SK-N-SH (cell line): ENCODE data around the gene UCK2. TPM values are rescaled to one million over a fixed set of nuclear protein-coding genes. Genes with fewer than 3 reads are reported as not detected.

Experiments
- CTCF ChIA-PET: fragments of 300-600, 350-600 bp; formaldehyde crosslinking; extraction: SDS; loops from one replicate; lab custom pipeline; 2021; lab: Yijun Ruan, JAX
- POLR2A ChIA-PET: fragments of 350-600 bp; sonication (Branson Sonifier 250); formaldehyde crosslinking; extraction: SDS; loops from one replicate; lab custom pipeline; 2020; ENCODE audit warnings: antibody characterized with exemption, inconsistent platforms; lab: Yijun Ruan, JAX
- DNase-seq: peaks from one replicate; pipeline ENCODE4 v3.0.0; 2012
- H2AFZ ChIP-seq: fragments of 200-600 bp; sonication (generic); 2 replicates; pipeline ENCODE4 v1.8.1; 2016; ENCODE audit warnings: antibody characterized with exemption, mild to moderate bottlenecking, low read depth
- H3F3A ChIP-seq: fragments of 200-600 bp; sonication (generic); replicated peaks from 2 replicates; pipeline ENCODE3; 2016; ENCODE audit warnings: antibody characterized with exemption, mild to moderate bottlenecking; ENCODE audit not compliant: insufficient read depth
- H3K27ac ChIP-seq, 2 experiments: fragments of 200-500 bp in 1 of 2; fragments of 200-600 bp in 1 of 2; sonication (Bioruptor generic) in 1 of 2; sonication (generic), shearing (Covaris generic) in 1 of 2; 2 replicates each; pipeline versions ENCODE4 v1.5.1 to v1.6.1; 2014 to 2016; ENCODE audit warnings: low read depth in 2 of 2, inconsistent platforms in 1 of 2, low read length in 1 of 2, mild to moderate bottlenecking in 1 of 2, mixed read lengths in 1 of 2
- H3K27me3 ChIP-seq: fragments of 200-600 bp; sonication (generic), shearing (Covaris generic); 2 replicates; pipeline ENCODE4 v1.6.1; 2016; ENCODE audit warnings: mixed run types; ENCODE audit not compliant: insufficient read depth
- H3K36me3 ChIP-seq, 2 experiments: fragments of 200-500 bp in 1 of 2; fragments of 200-600 bp in 1 of 2; sonication (Bioruptor generic) in 1 of 2; sonication (generic) in 1 of 2; replicated peaks in 1 of 2; 2 replicates each; pipeline versions ENCODE3 to v1.5.1; 2014 to 2016; ENCODE audit warnings: low read length in 1 of 2, mild to moderate bottlenecking in 1 of 2; ENCODE audit not compliant: insufficient read depth in 2 of 2, control insufficient read depth in 1 of 2
- H3K4me1 ChIP-seq, 2 experiments: fragments of 200-500 bp in 1 of 2; fragments of 200-600 bp in 1 of 2; sonication (Bioruptor generic) in 1 of 2; sonication (generic), shearing (Covaris generic) in 1 of 2; 2 replicates each; pipeline versions ENCODE4 v1.5.1 to v1.6.1; 2014 to 2016; ENCODE audit warnings: low read depth in 1 of 2, low read length in 1 of 2, mixed run types in 1 of 2; ENCODE audit not compliant: insufficient read depth in 2 of 2, control insufficient read depth in 1 of 2
- H3K4me2 ChIP-seq: fragments of 200-600 bp; sonication (generic), shearing (Covaris generic); 2 replicates; pipeline ENCODE4 v1.6.1; 2017; ENCODE audit warnings: mixed run types
- H3K4me3 ChIP-seq, 2 experiments: fragments of 200-500 bp in 1 of 2; fragments of 200-600 bp in 1 of 2; sonication (Bioruptor generic) in 1 of 2; sonication (generic), shearing (Covaris generic) in 1 of 2; 2 replicates each; pipeline versions ENCODE4 v1.5.1 to v1.8.1; 2014 to 2016; ENCODE audit warnings: low read depth in 2 of 2, inconsistent platforms in 1 of 2, low read length in 1 of 2, mild to moderate bottlenecking in 1 of 2, mixed read lengths in 1 of 2, moderate library complexity in 1 of 2
- H3K79me2 ChIP-seq: fragments of 200-600 bp; sonication (generic); 2 replicates; pipeline ENCODE4 v1.8.1; 2017; ENCODE audit warnings: mild to moderate bottlenecking; ENCODE audit not compliant: insufficient read depth
- H3K9ac ChIP-seq: fragments of 200-600 bp; sonication (generic); 2 replicates; pipeline ENCODE4 v1.6.1; 2017; ENCODE audit warnings: mixed run types
- H3K9me2 ChIP-seq: fragments of 200-600 bp; sonication (generic); 2 replicates; pipeline ENCODE4 v1.6.1; 2017; ENCODE audit warnings: mixed run types
- H3K9me3 ChIP-seq: fragments of 200-600 bp; sonication (generic); 2 replicates; pipeline ENCODE4 v1.6.1; 2017; ENCODE audit warnings: mixed run types, mild to moderate bottlenecking, moderate library complexity
- H4K20me1 ChIP-seq: fragments of 200-600 bp; sonication (generic); 2 replicates; pipeline ENCODE4 v1.6.1; 2017; ENCODE audit warnings: mild to moderate bottlenecking, mixed run types; ENCODE audit not compliant: insufficient read depth
- CHD2 ChIP-seq: fragments of 150-350 bp; IDR thresholded peaks from 2 replicates; pipeline ENCODE4 v1.6.1; 2018; ENCODE audit warnings: low read length; ENCODE audit not compliant: partially characterized antibody
- CTCF ChIP-seq: fragments of 200-600 bp; sonication (generic); IDR thresholded peaks from 2 replicates; pipeline ENCODE4 v1.6.1; 2017; ENCODE audit warnings: antibody characterized with exemption, mild to moderate bottlenecking, moderate library complexity
- ELF1 ChIP-seq: IDR thresholded peaks from 2 replicates; pipeline ENCODE4 v1.4.0; 2012
- FOXJ3 ChIP-seq: sonication (generic); formaldehyde crosslinking; IDR thresholded peaks from 2 replicates; pipeline ENCODE4 v1.5.1; 2020; ENCODE audit warnings: mild to moderate bottlenecking, missing genetic modification reagents
- FOXM1 ChIP-seq: IDR thresholded peaks from 2 replicates; pipeline ENCODE4 v1.4.0; 2012; ENCODE audit warnings: low read depth, mild to moderate bottlenecking
- GABPA ChIP-seq: IDR thresholded peaks from 2 replicates; pipeline ENCODE4 v1.4.0; 2012; ENCODE audit warnings: low read depth, mild to moderate bottlenecking
- GATA2 ChIP-seq: sonication (generic); formaldehyde crosslinking; IDR thresholded peaks from 2 replicates; pipeline ENCODE4 v1.5.0; 2020; ENCODE audit warnings: mild to moderate bottlenecking, missing genetic modification reagents
- MAX ChIP-seq: IDR thresholded peaks from 2 replicates; pipeline ENCODE4 v1.4.0; 2012; ENCODE audit warnings: low read depth
- MEF2A ChIP-seq: IDR thresholded peaks from 2 replicates; pipeline ENCODE4 v1.4.0; 2012; ENCODE audit warnings: low read depth, borderline replicate concordance
- NRF1 ChIP-seq: IDR thresholded peaks from 2 replicates; pipeline ENCODE4 v1.6.1; 2012; ENCODE audit warnings: low read depth, mild to moderate bottlenecking, low read length
- RAD21 ChIP-seq: IDR thresholded peaks from 2 replicates; pipeline ENCODE4 v1.6.1; 2012; ENCODE audit warnings: mild to moderate bottlenecking, low read length
- REST ChIP-seq: IDR thresholded peaks from 2 replicates; pipeline ENCODE4 v1.6.1; 2012; ENCODE audit warnings: mild to moderate bottlenecking, low read depth, low read length, moderate library complexity
- TCF12 ChIP-seq: IDR thresholded peaks from 2 replicates; pipeline ENCODE4 v1.4.0; 2012
- USF1 ChIP-seq: IDR thresholded peaks from 2 replicates; pipeline ENCODE4 v1.4.0; 2012; ENCODE audit warnings: low read depth, borderline replicate concordance
- USF2 ChIP-seq: fragments of 150-350 bp; IDR thresholded peaks from 2 replicates; pipeline ENCODE4 v1.6.1; 2017; ENCODE audit warnings: antibody characterized with exemption, low read length, low read depth, borderline replicate concordance
- ZBTB33 ChIP-seq: IDR thresholded peaks from 2 replicates; pipeline ENCODE4 v1.4.0; 2012; ENCODE audit warnings: low read depth, borderline replicate concordance
- WGBS: methylation state at CpG from one replicate; pipeline ENCODE4 v1.1.6; 2017; ENCODE audit warnings: low lambda C conversion rate; 5-methylcytosine and 5-hydroxymethylcytosine counted together
- polyA plus RNA-seq, 3 experiments: library from polyadenylated mRNA; depleted of rRNA; stranded (reverse); fragments of >200 nt; gene quantifications; 2 replicates each; pipeline ENCODE4 v1.2.3, GENCODE V29; 2012

Gene UCK2
- polyA plus RNA-seq, 1 of the 3 experiments (the other 2 are of a cell fraction) = 53.7 TPM

- H4K20me1 ChIP-seq = no peaks in the 10 kb centered on the region
- no peak overlapping the region for H3K4me2 ChIP-seq
- no peak overlapping the region for H3K27ac ChIP-seq
- no peak overlapping the region for H3K9ac ChIP-seq
- TF ChIP-seq GATA2 (CRISPR knock-in tag) (no peak), MEF2A (no peak), ELF1 (no peak), CHD2 (no peak), GABPA (no peak), MAX (no peak), RAD21 (no peak), FOXM1 (no peak)
- TF ChIP-seq, all 33 proteins: peak for 0
- DNase-seq = no peak
- H3K9me2 ChIP-seq = no peaks in the 10 kb centered on the region
- H3K9me3 ChIP-seq = no peaks in the 10 kb centered on the region
- H3F3A ChIP-seq = peaks cover 6% of the 10 kb centered on the region
- 0 out of 4 replicates have a peak, but pooled peaks cover 0 to 2% of the 10 kb centered on the region in 2 experiments for H3K4me1 ChIP-seq
- ChIA-PET CTCF (interaction anchor here (1.3 to 5.5 kb wide), 4 partner anchors 9 to 312 kb away, joined by 3 to 55 read pairs (median 38); no protein-coding TSS in a partner anchor), POLR2A (no interaction called here)
- no peaks in the 10 kb centered on the region for H3K79me2 ChIP-seq
- no peak overlapping the region for H2AFZ ChIP-seq
- 92% methylated on average over 4 of the region's 6 CpGs for WGBS
- peaks cover 2 to 31% of the 10 kb centered on the region in 2 experiments for H3K36me3 ChIP-seq
- H3K27me3 ChIP-seq = no peaks in the 10 kb centered on the region
- H3K4me3 ChIP-seq = no peak overlapping the region
Observed at GRCh38 chr1:165912638-165913037, 85.2 kb downstream of the UCK2 start.

GRCh38 chr1:165914136-165914798, 86.9 kb downstream of the UCK2 start:
- H4K20me1 ChIP-seq = no peaks in the 10 kb centered on the region
- H3K36me3 ChIP-seq = peaks cover 0 to 15% of the 10 kb centered on the region in 2 experiments
- peak overlapping the region; percentile 0; the same call in 1 of the 2 replicates for H2AFZ ChIP-seq
- no peaks in the 10 kb centered on the region for H3K79me2 ChIP-seq
- H3F3A ChIP-seq = peaks cover 6% of the 10 kb centered on the region
- 3% methylated on average over 4 of the region's 4 CpGs for WGBS
- H3K9me2 ChIP-seq = no peaks in the 10 kb centered on the region
- CTCF ChIA-PET = interaction anchor here (0.6 to 5.5 kb wide), 44 partner anchors 9 to 564 kb away, joined by 3 to 55 read pairs (median 4); partner anchors contain the start of gene ALDH9A1
- POLR2A ChIA-PET = no interaction called here
- DNase-seq = peak; percentile 70
- no peak overlapping the region for H3K9ac ChIP-seq
- H3K4me2 ChIP-seq = no peak overlapping the region
- no peaks in the 10 kb centered on the region for H3K9me3 ChIP-seq
- H3K27me3 ChIP-seq = no peaks in the 10 kb centered on the region
- H3K4me1 ChIP-seq = no peaks in the 10 kb centered on the region
- no peak overlapping the region for H3K27ac ChIP-seq
- no peak overlapping the region; a peak in 1 of 4 replicates for H3K4me3 ChIP-seq
- TF ChIP-seq USF2 (no peak), REST (no peak), USF1 (no peak), MAX (0 out of 2 replicates have a peak, but pooled peaks have one; percentile 19), RAD21 (peak; percentile 99), CTCF (peak; percentile 97), NRF1 (0 out of 2 replicates have a peak, but pooled peaks have one; percentile 19), FOXJ3 (CRISPR knock-in tag) (no peak), GABPA (no peak), TCF12 (no peak), ZBTB33 (no peak)
